Posterior cingulate gyrus (tissue), 11 donors: ENCODE measurements around the gene PLAGL2.
A peak's percentile ranks its signal among the peaks of the same experiment; 100 is the strongest.

Source experiments
- DNase-seq, 10 donors: peaks; one replicate each; pipeline versions ENCODE4 v3.0.0 to v3.0.0-alpha.2; 2020 to 2021; ENCODE audit warnings: mixed read lengths in 3 of 10
- intact Hi-C: fragments of 100-400 bp; cut with DNase I; formaldehyde crosslinking; loops from one replicate; pipeline ENCODE4 v1.15.1; 2023

The PLAGL2 gene

GRCh38 chr20:32157611-32158010, 49.9 kb downstream of the PLAGL2 start:
- intact Hi-C loops = no loop called here
- no peak for DNase-seq

GRCh38 chr20:32155017-32155981, 52.2 kb downstream of the PLAGL2 start:
- DNase-seq = peak in 7 of 10 donors; percentile 22 to 89 (median 43)
- intact Hi-C loops = no loop called here

GRCh38 chr20:32153771-32154170, 53.8 kb downstream of the PLAGL2 start:
- DNase-seq = no peak
- intact Hi-C loops = no loop called here

- intact Hi-C loops = no loop called here
- no peak for DNase-seq
Observed at GRCh38 chr20:32153156-32153665, 54.3 kb downstream of the PLAGL2 start.

DNA sequence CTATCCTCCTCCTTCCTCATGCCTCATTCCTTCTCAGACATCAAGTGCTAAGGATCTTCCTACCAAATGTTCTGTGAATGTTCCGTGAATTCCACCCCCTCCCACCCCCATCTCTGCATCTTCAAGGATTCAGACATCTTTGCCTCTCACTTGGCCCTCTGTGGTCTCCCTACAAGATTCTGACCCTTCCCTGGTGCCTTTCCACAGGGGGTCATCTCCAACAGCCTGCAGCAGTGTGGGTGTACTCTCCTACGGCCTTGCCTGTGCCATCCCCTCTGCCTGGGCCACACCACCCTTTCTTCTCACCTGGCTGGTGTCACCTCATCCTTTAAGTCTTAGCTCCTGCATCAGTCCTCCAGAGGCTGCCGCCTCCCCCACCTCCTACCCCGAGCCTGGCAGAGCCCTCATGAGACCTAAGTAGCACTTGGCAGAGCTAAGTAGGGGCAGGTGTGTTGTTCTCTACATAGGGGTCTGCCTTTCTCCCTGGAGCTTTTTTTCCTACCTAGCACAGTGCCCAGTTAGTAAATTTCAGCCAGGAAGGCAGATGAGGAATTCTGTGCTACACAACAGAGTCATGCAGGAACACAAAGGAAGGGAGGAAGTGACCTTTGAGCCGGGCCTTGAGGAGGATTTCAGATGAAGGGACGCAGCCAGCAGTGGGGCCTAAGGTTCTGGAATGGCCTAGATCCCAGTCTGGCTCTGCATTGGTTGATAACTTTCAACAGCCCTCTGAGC, 55.0 kb downstream of the PLAGL2 start:
- intact Hi-C loops = no loop called here
- no peak for DNase-seq

GRCh38 chr20:32150291-32150848, 57.2 kb downstream of the PLAGL2 start:
- no peak for DNase-seq
- intact Hi-C loops = no loop called here

GRCh38 chr20:32149566-32150170, 57.9 kb downstream of the PLAGL2 start:
- DNase-seq = no peak
- intact Hi-C loops = no loop called here

DNA sequence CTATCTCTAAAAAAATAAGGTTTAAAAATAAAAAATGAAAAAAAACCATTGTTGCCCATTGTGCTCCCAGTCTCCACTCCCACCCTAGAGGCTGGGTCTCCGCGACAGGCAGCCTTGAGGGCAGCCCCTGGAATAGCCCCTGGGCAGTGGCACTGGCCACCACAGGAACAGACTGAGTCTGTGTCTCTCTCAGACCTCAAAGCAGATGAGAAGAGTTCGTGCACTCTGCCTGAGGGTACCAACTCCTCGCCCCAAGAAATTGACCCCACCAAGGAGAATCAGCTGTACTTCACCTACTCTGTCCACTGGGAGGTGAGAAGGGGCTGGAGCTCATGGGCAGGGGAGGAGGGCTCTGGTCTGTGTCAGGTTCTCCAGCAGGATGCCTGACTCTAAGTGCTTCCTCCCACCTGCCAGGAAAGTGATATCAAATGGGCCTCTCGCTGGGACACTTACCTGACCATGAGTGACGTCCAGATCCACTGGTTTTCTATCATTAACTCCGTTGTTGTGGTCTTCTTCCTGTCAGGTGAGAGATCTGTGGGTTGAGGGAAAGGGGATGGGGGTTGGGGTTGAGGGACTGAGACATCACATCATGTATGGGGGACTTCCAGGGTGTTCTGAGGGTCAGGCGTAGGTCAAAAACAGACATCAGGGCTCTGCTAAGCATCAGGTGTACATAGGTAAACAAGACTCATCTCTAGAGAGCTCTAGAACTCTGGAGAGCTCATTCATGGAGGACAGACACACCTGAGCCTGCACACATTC, 62.5 kb downstream of the PLAGL2 start:
- no peak for DNase-seq
- intact Hi-C loops = no loop called here

DNA sequence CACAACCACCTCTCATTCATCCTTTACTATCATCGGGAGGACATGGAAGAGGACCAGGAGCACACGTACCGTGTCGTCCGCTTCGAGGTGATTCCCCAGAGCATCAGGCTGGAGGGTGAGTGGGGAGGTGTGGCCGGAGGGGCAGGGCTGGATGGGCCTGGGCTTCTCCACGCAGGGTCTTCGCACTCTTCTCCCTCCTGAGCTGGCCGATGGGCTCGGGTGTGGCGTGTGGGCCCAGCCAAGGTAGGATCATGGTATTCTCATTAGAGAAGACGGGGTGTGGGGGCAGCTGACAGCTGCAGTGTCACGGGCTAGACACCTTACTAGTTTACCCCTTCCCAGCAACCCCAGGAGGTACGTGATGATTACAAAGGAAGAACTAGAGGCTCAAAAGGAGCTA, 64.6 kb downstream of the PLAGL2 start:
- peak in 2 of 10 donors; percentile 46 to 57 for DNase-seq
- intact Hi-C loops = no loop called here
